Right atrium auricular region (tissue), 2 donors: ENCODE results near the gene GBA3. TPM values are rescaled to one million over a fixed set of nuclear protein-coding genes. Genes with fewer than 3 reads are reported as not detected.

Experiments used
- DNase-seq: peaks from one replicate; pipeline ENCODE4 v3.0.0-alpha.2; 2019; ENCODE audit warnings: low spot score
- H3K27ac ChIP-seq, 2 donors: fragments of 200-600 bp; sonication (generic); 1 replicate in 1 of 2; 2 replicates in 1 of 2; pipeline ENCODE4 v1.5.1; 2016 to 2019
- H3K27me3 ChIP-seq, 2 donors: fragments of 200-600 bp; sonication (generic); one replicate each; pipeline versions ENCODE4 v1.5.1 to v1.6.0; 2017 to 2019
- H3K36me3 ChIP-seq: fragments of 200-600 bp; sonication (generic); one replicate; pipeline ENCODE4 v1.5.1; 2016
- H3K4me1 ChIP-seq, 2 donors: fragments of 200-600 bp; sonication (generic); one replicate each; pipeline versions ENCODE4 v1.5.1 to v1.6.0; 2017 to 2019
- H3K4me3 ChIP-seq, 2 donors: fragments of 200-600 bp; sonication (generic); 1 replicate in 1 of 2; 2 replicates in 1 of 2; pipeline ENCODE4 v1.5.1; 2017 to 2019; ENCODE audit warnings: mild to moderate bottlenecking in 1 of 2, moderate library complexity in 1 of 2
- H3K9me3 ChIP-seq, 2 donors: fragments of 200-600 bp; sonication (generic); one replicate each; pipeline ENCODE4 v1.5.1; 2019
- total RNA-seq, 2 donors: library from RNA; depleted of rRNA; stranded (reverse); fragments of >200 nt; gene quantifications; one replicate each; pipeline ENCODE4 v1.1.0, GENCODE V29; 2016
- TF ChIP-seq, protein P1 (sequence below), 2 donors: fragments of 200-600 bp; sonication (generic); IDR thresholded peaks; one replicate each; pipeline ENCODE4 v1.5.1; 2019; ENCODE audit warnings: antibody characterized with exemption in 2 of 2

The GBA3 gene
- total RNA-seq, 2 donors from 2014 or later, result not detected

- H3K27me3 ChIP-seq, result no peaks in the 10 kb centered on the region
- TF ChIP-seq, protein P1, sequence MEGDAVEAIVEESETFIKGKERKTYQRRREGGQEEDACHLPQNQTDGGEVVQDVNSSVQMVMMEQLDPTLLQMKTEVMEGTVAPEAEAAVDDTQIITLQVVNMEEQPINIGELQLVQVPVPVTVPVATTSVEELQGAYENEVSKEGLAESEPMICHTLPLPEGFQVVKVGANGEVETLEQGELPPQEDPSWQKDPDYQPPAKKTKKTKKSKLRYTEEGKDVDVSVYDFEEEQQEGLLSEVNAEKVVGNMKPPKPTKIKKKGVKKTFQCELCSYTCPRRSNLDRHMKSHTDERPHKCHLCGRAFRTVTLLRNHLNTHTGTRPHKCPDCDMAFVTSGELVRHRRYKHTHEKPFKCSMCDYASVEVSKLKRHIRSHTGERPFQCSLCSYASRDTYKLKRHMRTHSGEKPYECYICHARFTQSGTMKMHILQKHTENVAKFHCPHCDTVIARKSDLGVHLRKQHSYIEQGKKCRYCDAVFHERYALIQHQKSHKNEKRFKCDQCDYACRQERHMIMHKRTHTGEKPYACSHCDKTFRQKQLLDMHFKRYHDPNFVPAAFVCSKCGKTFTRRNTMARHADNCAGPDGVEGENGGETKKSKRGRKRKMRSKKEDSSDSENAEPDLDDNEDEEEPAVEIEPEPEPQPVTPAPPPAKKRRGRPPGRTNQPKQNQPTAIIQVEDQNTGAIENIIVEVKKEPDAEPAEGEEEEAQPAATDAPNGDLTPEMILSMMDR (IDR thresholded peaks at IDR 0.05), result no peak
- no peak for DNase-seq
- H3K4me3 ChIP-seq, result no peak overlapping the region
- H3K9me3 ChIP-seq, result no peaks in the 10 kb centered on the region
- no peaks in the 10 kb centered on the region for H3K4me1 ChIP-seq
- no peaks in the 10 kb centered on the region for H3K36me3 ChIP-seq
- H3K27ac ChIP-seq, result no peak overlapping the region
These were observed 19.8 kb upstream of the GBA3 start for GRCh38 chr4:22672944-22673343.

GRCh38 chr4:22674700-22675099 is 18.0 kb upstream of the GBA3 start:
- Histone ChIP-seq H3K36me3 (no peaks in the 10 kb centered on the region), H3K27me3 (no peaks in the 10 kb centered on the region), H3K4me1 (no peaks in the 10 kb centered on the region), H3K4me3 (no peak overlapping the region), H3K9me3 (no peaks in the 10 kb centered on the region), H3K27ac (no peak overlapping the region)
- no peak for DNase-seq
- TF ChIP-seq, protein P1 (IDR thresholded peaks at IDR 0.05), result no peak

GRCh38 chr4:22676063-22676462 is 16.7 kb upstream of the GBA3 start:
- no peak overlapping the region for H3K4me3 ChIP-seq
- no peaks in the 10 kb centered on the region for H3K27me3 ChIP-seq
- TF ChIP-seq, protein P1 (IDR thresholded peaks at IDR 0.05), result no peak
- no peaks in the 10 kb centered on the region for H3K4me1 ChIP-seq
- H3K27ac ChIP-seq, result no peak overlapping the region
- H3K36me3 ChIP-seq, result no peaks in the 10 kb centered on the region
- no peaks in the 10 kb centered on the region for H3K9me3 ChIP-seq
- no peak for DNase-seq

GRCh38 chr4:22677780-22678179 is 15.0 kb upstream of the GBA3 start:
- TF ChIP-seq, protein P1 (IDR thresholded peaks at IDR 0.05), result no peak
- Histone ChIP-seq H3K36me3 (no peaks in the 10 kb centered on the region), H3K4me1 (no peaks in the 10 kb centered on the region), H3K27me3 (no peaks in the 10 kb centered on the region), H3K4me3 (no peak overlapping the region), H3K27ac (no peak overlapping the region), H3K9me3 (no peaks in the 10 kb centered on the region)
- no peak for DNase-seq

DNA sequence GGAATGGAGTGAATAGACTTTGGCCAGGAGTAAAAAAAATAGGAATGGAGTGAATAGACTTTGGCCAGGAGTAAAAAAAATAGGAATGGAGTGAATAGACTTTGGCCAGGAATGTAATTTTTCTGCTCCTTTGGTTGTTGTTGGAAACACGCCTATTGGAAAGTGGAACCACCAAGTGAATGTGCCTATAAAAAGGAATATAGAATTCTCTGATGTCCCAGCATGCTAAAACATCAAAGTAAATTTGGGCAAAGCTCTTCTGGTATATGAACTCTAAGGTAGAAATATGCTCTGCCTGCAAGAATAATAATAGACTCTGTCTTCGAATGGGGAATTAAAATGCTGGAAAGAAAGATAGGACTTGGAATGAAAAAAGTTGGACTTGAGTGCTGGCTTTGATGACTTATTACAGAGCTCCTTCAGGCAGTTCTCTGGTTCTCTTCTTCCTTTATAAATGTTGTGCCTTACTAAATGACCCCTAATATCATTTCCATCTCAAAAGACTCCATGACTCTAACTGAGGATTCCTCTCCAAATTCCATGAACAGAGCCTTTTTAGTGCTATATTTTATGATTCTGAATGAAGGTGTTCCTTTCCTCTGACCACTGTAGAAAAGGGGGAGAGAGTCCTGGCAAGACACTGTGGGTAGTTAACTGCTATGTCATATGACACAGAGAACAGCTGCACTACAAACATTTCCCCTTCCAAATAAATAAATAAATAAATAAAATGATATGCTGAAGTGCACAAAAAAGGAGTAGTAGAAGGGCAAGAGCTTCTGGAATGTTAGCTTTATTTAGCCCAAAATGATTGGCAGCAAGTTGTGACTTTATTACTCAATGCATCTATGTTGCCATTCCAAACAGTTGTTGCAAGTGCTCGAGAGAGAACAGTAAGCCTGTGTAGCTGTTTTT is 13.5 kb upstream of the GBA3 start:
- Histone ChIP-seq H3K36me3 (no peaks in the 10 kb centered on the region), H3K27ac (no peak overlapping the region), H3K4me3 (no peak overlapping the region), H3K9me3 (no peaks in the 10 kb centered on the region), H3K27me3 (no peaks in the 10 kb centered on the region), H3K4me1 (no peaks in the 10 kb centered on the region)
- no peak for DNase-seq
- TF ChIP-seq, protein P1 (IDR thresholded peaks at IDR 0.05), result no peak
